HG03135 (cell line): ENCODE measurements around the gene FOXK1.

Experiments
- ATAC-seq: cut with Tn5 transposase; IDR thresholded peaks from one replicate; pipeline ENCODE4 v1.9.1; 2021; ENCODE audit warnings: mild to moderate bottlenecking, moderate library complexity; ENCODE audit not compliant: unreplicated experiment

The FOXK1 gene

DNA sequence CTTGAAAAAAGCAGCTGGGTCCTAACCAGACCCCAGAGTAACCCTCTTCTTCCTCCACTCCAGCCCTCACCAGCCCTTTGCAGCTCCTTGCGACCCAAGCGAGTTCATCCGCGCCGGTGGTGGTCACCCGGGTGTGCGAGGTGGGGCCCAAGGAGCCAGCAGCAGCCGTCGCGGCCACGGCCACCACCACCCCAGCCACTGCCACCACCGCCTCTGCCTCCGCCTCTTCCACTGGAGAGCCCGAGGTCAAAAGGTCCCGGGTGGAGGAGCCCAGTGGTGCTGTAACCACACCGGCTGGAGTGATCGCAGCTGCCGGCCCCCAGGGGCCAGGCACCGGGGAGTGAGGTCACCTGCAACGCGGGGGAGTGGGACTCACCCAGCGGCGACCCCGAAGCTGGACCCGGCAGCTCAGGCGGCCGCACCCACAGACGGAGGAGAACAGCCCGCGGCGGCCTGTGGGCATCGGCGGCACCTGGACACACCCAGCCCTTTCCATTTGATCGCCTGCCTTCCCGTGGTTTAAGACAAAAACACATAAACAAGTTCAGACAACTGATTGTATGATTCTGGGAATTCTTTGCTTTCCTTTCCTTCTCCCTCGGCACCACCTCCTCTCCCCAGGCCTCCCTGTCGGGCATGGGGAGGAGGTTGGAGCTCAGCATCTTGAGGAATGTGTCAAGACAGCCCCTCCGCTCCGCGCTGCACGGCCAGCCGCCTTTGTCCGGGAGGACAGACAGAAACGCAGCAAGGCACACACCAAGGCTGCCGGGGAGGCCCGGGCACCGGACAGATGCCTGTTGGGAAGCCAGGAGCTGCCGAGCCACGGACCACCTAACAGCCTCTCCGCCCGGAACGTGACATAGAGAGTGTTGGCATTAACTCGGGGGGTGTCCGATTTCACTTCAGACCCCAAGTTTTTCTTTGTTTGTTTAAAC is 80.3 kb downstream of the FOXK1 start:
- no peak for ATAC-seq

- ATAC-seq: no peak
Measured at GRCh38 chr7:4763091-4763793, 81.1 kb downstream of the FOXK1 start.

DNA sequence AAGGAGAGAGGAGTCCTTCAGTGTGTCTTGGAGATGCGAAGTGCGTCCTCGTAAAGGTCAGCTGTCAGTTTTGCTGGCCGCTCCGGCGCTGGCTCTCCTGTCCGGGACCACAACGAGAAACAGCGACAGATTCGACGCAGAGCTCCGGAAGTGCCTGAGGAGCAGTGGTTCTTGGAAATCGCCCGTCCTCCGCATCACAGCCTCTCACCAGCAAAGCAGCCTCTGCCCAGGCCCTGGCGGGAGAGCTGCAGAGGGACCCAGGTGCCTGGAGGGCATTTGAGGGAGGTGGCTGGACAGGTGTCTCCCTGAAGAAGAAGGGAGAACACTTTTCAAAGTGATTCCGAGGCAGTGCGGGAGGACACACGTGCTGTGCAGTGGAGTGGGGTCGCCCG is 81.7 kb downstream of the FOXK1 start:
- no peak for ATAC-seq

GRCh38 chr7:4764402-4765007 is 82.4 kb downstream of the FOXK1 start:
- no peak for ATAC-seq

- no peak for ATAC-seq
Measured at GRCh38 chr7:4765776-4766490, 83.8 kb downstream of the FOXK1 start.

DNA sequence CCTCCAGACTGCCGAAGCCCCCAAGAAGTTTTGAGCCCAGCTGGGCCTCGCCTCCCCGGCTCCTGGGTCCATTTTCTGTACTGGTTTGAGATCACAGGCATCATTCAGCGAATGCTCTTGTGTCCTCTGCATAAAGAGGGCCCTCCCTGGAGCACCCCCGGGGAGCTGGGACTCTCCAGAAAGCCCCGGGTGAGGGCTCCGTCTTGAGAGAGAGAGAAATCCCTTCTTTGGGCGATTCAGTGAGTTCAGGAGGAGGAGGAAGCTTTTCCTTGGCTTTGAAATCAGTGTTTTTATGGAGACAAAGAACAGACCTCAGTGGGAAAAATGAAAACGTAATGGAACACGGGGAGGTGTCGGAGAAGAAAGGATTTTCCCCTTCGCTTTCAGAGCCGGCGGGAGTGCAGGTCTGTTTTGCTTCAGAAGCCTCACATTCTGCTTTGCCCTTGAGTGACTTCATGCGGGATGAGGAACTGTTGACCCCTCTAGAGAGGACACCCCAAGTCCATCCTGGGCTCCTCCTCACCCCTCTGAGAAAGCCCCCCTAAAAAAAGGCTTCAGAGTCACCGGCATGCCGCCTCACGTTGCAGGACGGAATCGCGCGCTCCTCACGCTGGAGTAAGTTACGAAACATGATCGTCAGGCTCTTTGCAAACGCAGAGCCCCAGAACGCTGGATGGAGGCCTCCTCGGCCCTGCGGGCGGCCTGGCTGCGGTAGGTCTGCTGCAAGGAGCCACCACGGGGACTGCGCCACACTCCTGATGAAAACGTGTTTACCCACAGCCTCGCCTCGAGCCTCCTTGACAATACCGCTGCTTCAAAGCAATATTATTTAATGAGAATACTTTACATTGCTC is 84.8 kb downstream of the FOXK1 start:
- no peak for ATAC-seq

DNA sequence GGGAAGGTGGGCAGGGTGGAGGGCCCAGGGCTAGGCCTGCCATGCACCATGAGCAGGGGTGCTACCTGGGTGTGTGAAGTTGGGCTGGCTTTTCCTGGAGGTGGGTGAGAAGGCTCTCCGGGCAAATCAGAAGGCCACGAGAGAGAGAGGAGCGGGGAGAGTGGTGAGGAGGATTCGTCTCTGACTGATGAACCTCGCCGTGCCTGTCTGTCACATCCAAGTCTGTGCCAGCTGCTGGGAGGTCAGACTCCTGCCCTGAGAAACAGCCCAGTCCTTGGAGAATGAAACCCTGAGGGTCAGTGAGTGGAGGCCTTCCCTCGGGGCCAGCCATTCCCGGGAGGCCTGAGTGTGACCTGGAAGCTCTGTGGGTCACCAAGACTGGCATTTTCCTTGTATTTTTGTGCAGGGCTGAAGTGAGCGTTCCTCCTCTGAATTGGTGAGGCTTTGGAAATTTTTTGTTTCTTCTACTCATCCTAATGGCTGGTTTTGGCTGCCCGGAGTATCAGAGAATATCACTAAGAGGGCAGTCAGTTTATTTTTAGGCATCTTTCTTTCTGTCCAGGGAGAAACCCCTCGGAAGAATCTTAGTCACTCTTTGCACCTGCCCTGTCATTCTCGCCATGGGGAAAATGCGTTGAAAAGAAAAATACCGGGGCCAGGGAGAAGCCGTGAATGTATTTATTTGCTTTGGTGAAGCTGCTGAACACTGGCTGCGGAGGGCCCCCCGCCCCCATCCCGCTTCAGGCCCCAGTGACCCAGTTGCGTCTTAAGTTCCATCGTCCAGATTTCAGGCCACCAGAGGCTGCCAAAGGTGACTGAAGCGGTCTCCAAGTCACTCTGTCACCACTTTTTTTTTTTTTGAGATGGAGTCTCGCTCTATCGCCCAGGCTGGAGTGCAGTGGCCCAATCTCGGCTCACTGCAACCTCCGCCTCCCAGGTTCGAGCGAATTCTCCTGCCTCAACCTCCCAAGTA is 86.8 kb downstream of the FOXK1 start:
- no peak for ATAC-seq

- no peak for ATAC-seq
Measured at GRCh38 chr7:4769761-4770160, 87.7 kb downstream of the FOXK1 start.

DNA sequence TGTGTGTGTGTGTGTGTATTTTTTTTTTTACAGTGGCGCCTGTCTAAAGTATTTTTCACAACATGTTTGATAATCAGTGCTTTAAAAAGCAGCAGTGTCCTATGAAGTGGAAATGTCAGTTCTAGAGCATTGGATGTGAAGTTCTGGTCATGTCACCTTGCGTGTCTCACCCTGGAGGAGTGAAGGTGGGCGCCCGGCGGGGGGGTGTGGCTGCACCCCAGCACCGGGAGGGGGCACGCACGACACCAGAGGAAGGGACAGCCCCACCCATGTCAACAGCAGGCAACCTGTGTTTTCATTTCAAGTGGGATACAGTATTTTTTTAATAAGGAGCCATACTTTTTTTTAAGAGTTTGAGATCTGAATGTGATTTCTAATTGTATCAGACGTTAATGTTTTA is 88.8 kb downstream of the FOXK1 start:
- ATAC-seq: no peak

GRCh38 chr7:4771737-4772136 is 89.6 kb downstream of the FOXK1 start:
- ATAC-seq: no peak

DNA sequence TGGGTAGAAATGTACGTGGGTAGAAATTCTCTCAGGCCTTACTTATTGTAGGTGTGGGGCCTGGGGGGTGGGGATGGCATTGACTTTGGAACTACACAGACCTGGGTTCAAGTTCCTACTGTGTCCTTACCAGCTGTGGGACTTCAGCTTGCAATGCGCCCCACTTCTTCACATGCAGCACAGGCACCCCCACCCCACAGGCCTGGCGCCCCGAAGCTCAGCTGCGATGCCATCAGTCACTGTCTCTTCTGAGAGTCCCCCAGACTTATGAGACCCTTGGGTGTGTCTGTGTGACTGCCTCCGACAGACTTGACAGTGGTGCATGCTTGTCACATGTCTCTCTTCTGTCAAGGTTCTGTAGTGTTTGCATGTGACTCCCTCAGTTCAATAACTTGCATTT is 90.2 kb downstream of the FOXK1 start:
- ATAC-seq: no peak

DNA sequence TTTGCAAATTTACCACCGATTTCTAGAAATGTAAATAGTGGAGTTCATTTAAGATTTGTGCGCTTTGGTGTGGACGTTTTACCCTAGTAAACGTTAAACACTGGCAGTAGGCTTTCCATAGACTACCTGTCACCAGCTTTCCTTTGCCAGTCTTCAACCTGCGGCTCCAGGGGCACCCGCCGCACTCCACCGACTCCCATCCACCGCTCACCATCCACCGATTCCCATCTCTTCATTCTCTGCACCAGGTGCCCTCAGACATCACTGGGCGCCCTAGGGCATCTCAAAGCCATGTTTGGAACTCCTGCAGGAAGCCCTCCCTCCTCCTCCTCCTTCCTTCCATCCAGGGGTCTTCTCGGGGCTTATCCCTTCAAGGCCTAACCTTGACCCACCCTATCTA is 91.9 kb downstream of the FOXK1 start:
- ATAC-seq: no peak

DNA sequence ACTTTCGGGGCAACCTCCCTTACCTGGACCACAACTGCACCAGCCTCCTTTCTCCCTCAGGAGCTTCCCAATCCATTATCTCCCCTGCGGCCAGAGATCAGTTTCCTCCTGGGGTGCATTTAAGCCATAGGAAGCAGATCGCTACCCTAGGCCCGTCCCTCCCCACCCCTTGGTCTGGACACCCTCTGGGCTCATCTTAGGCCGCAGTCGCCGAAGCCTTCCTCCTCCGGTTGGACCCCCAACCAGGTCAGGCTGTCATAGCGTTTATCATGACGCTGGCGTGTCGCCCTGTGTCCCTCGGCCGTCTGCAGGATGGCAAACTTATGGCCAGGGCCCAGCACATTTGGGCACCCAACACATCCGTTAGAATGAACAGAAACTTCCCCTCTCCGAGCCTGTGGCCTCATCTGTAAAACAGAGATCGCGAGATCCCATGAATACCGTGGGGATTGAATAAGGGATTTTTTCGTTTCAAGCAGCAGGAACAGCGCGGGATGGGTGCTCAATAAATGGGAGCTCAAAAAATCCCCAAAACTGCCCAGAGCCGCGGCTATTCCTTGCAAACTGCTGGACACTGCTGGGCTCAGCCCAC is 92.7 kb downstream of the FOXK1 start:
- ATAC-seq: peak; percentile 39

DNA sequence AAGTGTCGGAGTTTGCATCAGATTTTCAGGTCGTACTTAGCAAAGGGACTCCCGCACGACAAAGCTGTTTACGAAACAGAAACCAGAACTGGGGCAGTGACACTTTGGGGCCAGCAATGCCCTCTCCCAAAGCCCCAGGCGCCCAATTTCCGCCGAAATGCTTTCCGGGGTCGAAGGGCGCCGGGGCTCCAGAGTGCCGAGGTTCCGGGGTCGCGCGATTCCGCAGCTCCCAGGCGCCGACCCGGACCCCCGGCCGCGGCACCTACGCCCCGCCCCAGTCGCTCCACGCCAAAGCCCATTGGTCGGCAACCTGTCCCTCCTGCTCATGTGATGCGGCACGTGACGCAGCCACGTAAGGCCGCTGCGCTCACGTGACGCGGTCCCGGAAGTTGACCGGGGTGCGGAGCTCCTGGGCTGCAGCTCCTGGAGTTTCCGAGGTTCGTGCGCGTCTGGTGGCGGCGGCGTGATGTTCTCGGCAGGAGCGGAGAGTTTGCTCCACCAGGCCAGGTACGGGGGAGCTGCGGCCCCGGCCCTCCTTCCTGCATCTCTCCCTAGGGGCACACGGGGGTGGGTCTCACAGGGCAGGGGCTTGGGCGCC is 93.3 kb downstream of the FOXK1 start, which contains the start of gene AP5Z1:
Gene AP5Z1, plus strand, starts transcription at position 374 of the 598 bp plus-strand sequence. Its CDS starts 93 bp downstream, at position 467.
- ATAC-seq: peak; percentile 89

DNA sequence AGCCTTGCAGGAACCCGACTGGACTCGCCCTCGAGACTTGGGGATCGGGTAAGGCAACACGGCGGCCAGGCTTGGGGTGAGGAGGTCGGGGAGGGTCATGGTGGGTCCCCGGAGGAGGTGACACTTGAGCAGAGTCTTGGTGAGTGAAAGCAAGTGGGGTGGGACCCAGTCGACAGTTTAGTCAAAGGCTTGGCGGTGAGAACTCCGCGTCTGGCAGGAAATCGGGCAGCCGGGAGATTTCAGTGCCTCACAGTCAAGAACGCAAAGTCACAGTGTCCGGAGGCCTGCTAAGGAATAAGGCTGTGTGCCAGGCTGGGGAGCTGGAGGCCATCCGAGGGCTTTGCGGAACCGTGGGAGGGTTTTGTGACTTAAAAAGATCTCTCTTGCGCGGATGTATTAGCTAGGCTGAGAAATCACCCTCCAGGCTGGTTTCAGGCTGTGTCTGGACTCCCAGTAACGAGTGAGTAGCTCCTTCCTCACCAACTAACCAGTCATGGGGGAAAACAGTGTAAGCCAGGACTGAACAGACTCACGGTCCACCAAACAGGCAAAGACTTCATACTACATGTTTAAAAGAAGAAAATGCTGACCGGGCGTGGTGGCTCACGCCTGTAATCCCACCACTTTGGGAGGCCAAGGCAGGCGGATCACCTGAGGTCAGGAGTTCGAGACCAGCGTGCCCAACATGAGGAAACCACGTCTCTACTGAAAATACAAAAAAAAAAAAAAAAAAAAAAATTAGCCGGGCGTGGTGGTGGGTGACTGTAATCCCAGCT is 93.9 kb downstream of the FOXK1 start:
- ATAC-seq: no peak

GRCh38 chr7:4779118-4779517 is 97.0 kb downstream of the FOXK1 start:
- no peak for ATAC-seq

DNA sequence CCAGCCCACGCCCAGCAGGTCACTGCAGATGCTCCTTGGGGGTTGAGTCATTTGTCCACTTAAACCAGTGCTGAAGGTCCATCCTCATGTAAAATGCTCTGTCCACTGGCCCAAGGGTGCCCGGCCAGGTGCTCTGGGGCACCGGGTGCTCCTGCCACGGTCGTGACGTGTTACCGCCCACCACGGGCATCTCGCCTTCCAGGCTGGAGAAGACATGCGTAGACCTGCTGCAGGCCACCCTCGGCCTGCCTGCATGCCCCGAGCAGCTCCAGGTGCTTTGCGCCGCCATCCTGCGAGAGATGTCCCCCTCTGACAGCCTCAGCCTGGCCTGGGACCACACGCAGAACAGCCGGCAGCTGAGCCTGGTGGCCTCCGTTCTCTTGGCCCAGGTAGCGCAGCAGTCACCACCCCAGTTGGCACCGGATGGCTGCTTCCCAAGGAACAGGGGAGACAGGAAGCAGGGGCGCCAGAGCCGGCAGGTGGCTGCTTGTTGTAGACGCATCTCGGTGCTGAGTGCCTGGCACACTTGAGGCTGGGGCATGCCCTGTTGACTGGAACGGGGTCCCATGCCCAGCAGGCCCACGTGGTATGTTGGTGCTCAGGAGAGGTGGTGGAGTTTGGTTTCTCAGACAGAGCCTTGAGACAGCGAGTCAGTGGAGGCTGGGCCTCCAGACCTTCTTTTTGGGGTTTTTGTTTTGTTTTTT is 99.4 kb downstream of the FOXK1 start:
- no peak for ATAC-seq
